HepG2 (cell line): ENCODE measurements around the gene SLAMF9. TPM values are rescaled to one million over a fixed set of nuclear protein-coding genes. Genes with fewer than 3 reads are reported as not detected.

ENCODE experiments used
- BHLHE40 ChIP-seq: IDR thresholded peaks from 2 replicates; pipeline ENCODE4 v1.6.1; 2011; ENCODE audit warnings: low read length, improper control_type of control experiment
- CBX5 ChIP-seq: sonication (generic); formaldehyde crosslinking; IDR thresholded peaks from 2 replicates; pipeline ENCODE4 v1.4.0; 2020; ENCODE audit warnings: missing genetic modification reagents, borderline replicate concordance
- CTCF ChIP-seq: sonication (generic); formaldehyde crosslinking; IDR thresholded peaks from 2 replicates; pipeline ENCODE4 v1.5.0; 2020; ENCODE audit warnings: mild to moderate bottlenecking, missing genetic modification reagents, moderate library complexity
- FOSL2 ChIP-seq: sonication (generic); formaldehyde crosslinking; IDR thresholded peaks from 2 replicates; pipeline ENCODE4 v1.4.0; 2020; ENCODE audit warnings: missing genetic modification reagents
- GABPB1 ChIP-seq: IDR thresholded peaks from 2 replicates; pipeline ENCODE4 v1.6.1; 2016; ENCODE audit warnings: mild to moderate bottlenecking, missing genetic modification reagents, moderate library complexity, missing compliant biosample characterization
- IRF9 ChIP-seq: sonication (generic); formaldehyde crosslinking; IDR thresholded peaks from 2 replicates; pipeline ENCODE4 v1.8.0; 2022; ENCODE audit warnings: missing genetic modification reagents, mild to moderate bottlenecking, borderline replicate concordance
- NRL ChIP-seq: sonication (generic); formaldehyde crosslinking; IDR thresholded peaks from 2 replicates; pipeline ENCODE4 v1.5.0; 2020; ENCODE audit warnings: missing genetic modification reagents, mild to moderate bottlenecking, moderate library complexity, borderline replicate concordance
- PCBP1 ChIP-seq: fragments of 200-400 bp; formaldehyde crosslinking; IDR thresholded peaks from 2 replicates; pipeline ENCODE4 v1.6.1; 2017; ENCODE audit warnings: mild to moderate bottlenecking, low read depth, low read length, borderline replicate concordance
- POLR2AphosphoS5 ChIP-seq: IDR thresholded peaks from 2 replicates; pipeline ENCODE4 v1.6.1; 2012; ENCODE audit warnings: low read depth, low read length
- PTBP1 ChIP-seq: fragments of 200-400 bp; formaldehyde crosslinking; IDR thresholded peaks from 2 replicates; pipeline ENCODE4 v1.6.1; 2018; ENCODE audit warnings: low read length, low read depth; ENCODE audit not compliant: poor library complexity, severe bottlenecking
- RAD21 ChIP-seq: fragments of 450-650 bp; formaldehyde crosslinking; IDR thresholded peaks from 2 replicates; pipeline ENCODE4 v1.5.0; 2020; ENCODE audit warnings: mild to moderate bottlenecking
- RARG ChIP-seq: sonication (generic); formaldehyde crosslinking; IDR thresholded peaks from 2 replicates; pipeline ENCODE4 v1.4.0; 2020; ENCODE audit warnings: low read depth, mild to moderate bottlenecking, missing genetic modification reagents
- SAFB2 ChIP-seq: sonication (generic); formaldehyde crosslinking; IDR thresholded peaks from 2 replicates; pipeline ENCODE4 v1.5.1; 2020; ENCODE audit warnings: missing genetic modification reagents, low read depth, mild to moderate bottlenecking, borderline replicate concordance
- SMC3 ChIP-seq: IDR thresholded peaks from 2 replicates; pipeline ENCODE4 v1.6.1; 2011; ENCODE audit warnings: low read length, improper control_type of control experiment
- SRSF4 ChIP-seq: fragments of 200-400 bp; formaldehyde crosslinking; IDR thresholded peaks from one replicate; pipeline ENCODE4 v1.6.1; 2018; ENCODE audit warnings: mild to moderate bottlenecking, low read depth, low read length, moderate library complexity; ENCODE audit not compliant: poor library complexity, severe bottlenecking
- TAF15 ChIP-seq: fragments of 200-400 bp; formaldehyde crosslinking; IDR thresholded peaks from one replicate; pipeline ENCODE4 v1.6.1; 2018; ENCODE audit warnings: mild to moderate bottlenecking, low read depth, low read length; ENCODE audit not compliant: poor library complexity, severe bottlenecking
- UBTF ChIP-seq: sonication (generic); formaldehyde crosslinking; IDR thresholded peaks from 2 replicates; pipeline ENCODE4 v1.4.0; 2020; ENCODE audit warnings: mild to moderate bottlenecking, missing genetic modification reagents
- ZFP41 ChIP-seq: sonication (generic); formaldehyde crosslinking; IDR thresholded peaks from 2 replicates; pipeline ENCODE4 v1.4.0; 2020; ENCODE audit warnings: mild to moderate bottlenecking, missing genetic modification reagents, borderline replicate concordance
- ZNF205 ChIP-seq: IDR thresholded peaks from 2 replicates; pipeline ENCODE4 v1.6.1; 2018; ENCODE audit warnings: missing biosample characterization, missing genetic modification reagents
- ZNF274 ChIP-seq: sonication (generic); formaldehyde crosslinking; IDR thresholded peaks from 2 replicates; pipeline ENCODE4 v1.5.1; 2020; ENCODE audit warnings: mild to moderate bottlenecking, missing genetic modification reagents
- ZNF350 ChIP-seq: sonication (generic); formaldehyde crosslinking; IDR thresholded peaks from 2 replicates; pipeline ENCODE4 v1.4.0; 2020; ENCODE audit warnings: mild to moderate bottlenecking, low read depth, missing genetic modification reagents, borderline replicate concordance
- ZNF615 ChIP-seq: sonication (generic); formaldehyde crosslinking; IDR thresholded peaks from 2 replicates; pipeline ENCODE4 v1.5.0; 2020; ENCODE audit warnings: mild to moderate bottlenecking, missing genetic modification reagents, borderline replicate concordance
- polyA plus RNA-seq, 8 experiments: library from polyadenylated mRNA; depleted of rRNA in 3 of 8; stranded (reverse) in 7 of 8; unstranded in 1 of 8; fragments of >200 nt; fragmentation: Illumina TruSeq in 4 of 8; extraction: Trizol in 4 of 8; gene quantifications; 2 replicates each; pipeline versions ENCODE4 v1.2.1 to v1.2.3, GENCODE V29; 2011 to 2016; ENCODE audit warnings: low read depth in 4 of 8, missing spikeins in 1 of 8, mixed read lengths in 1 of 8; ENCODE audit not compliant: insufficient read depth in 1 of 8
- total RNA-seq, 5 experiments: library from RNA; depleted of rRNA; stranded (reverse); fragments of >200 nt; fragmentation: Illumina TruSeq; extraction: Trizol; gene quantifications; 2 replicates each; pipeline ENCODE4 v1.2.3, GENCODE V29; 2016; ENCODE audit warnings: low read depth in 1 of 5

Gene SLAMF9
- total and polyA plus RNA-seq, 2 of the 13 experiments (the other 11 are each of a cell fraction or from before 2014, with no cell fraction given): 0.82 TPM; not detected in 1

- TF ChIP-seq UBTF (CRISPR knock-in tag): no peak
- peak; percentile 41; the same call in 1 of the 2 replicates for TF ChIP-seq ZNF350 (CRISPR knock-in tag)
- 0 out of 2 replicates have a peak, but pooled peaks have one; percentile 23 for TF ChIP-seq ZNF274
- no peak for TF ChIP-seq SAFB2 (CRISPR knock-in tag)
- peak; percentile 64; the same call in 1 of the 2 replicates for TF ChIP-seq NRL (CRISPR knock-in tag)
- TF ChIP-seq RAD21 (CRISPR knock-in tag): peak; percentile 95
- TF ChIP-seq FOSL2 (CRISPR knock-in tag): peak; percentile 15; the same call in 1 of the 2 replicates
- peak; percentile 85 for TF ChIP-seq PTBP1
- 0 out of 2 replicates have a peak, but pooled peaks have one; percentile 35 for TF ChIP-seq IRF9 (CRISPR knock-in tag)
- TF ChIP-seq GABPB1 (CRISPR knock-in tag): peak; percentile 17; the same call in 1 of the 2 replicates
- no peak for TF ChIP-seq RARG (CRISPR knock-in tag)
- peak; percentile 99 for TF ChIP-seq CTCF (CRISPR knock-in tag)
- TF ChIP-seq ZFP41 (CRISPR knock-in tag): no peak
- peak; percentile 62 for TF ChIP-seq TAF15
- TF ChIP-seq ZNF205: 0 out of 2 replicates have a peak, but pooled peaks have one; percentile 47
- TF ChIP-seq BHLHE40: 0 out of 2 replicates have a peak, but pooled peaks have one; percentile 10
- TF ChIP-seq ZNF615 (CRISPR knock-in tag): no peak
- TF ChIP-seq PCBP1: no peak
- TF ChIP-seq SRSF4: peak; percentile 100
- peak; percentile 87 for TF ChIP-seq SMC3
- TF ChIP-seq POLR2AphosphoS5: no peak
- TF ChIP-seq CBX5: 0 out of 2 replicates have a peak, but pooled peaks have one; percentile 39
These were observed 17.6 kb downstream of the SLAMF9 start (continued) for GRCh38 chr1:159936273-159936904.
